ENCODE data around the gene GBGT1.
"Not testable (repeated sequence)": the region's sequence is repeated elsewhere in the genome, so short reads cannot be mapped to it uniquely, and the experiment has no call there.

Gene GBGT1

GRCh38 chr9:133163504-133164172 is at the start of gene GBGT1:
GBGT1 (minus strand) TSS chr9:133163914; CDS start chr9:133162412, 1,502 bp downstream.
- no peak for DNase-seq (ENCODE audit: low read depth in 2 of 2)

GRCh38 chr9:133210609-133211008 is 46.9 kb upstream of the GBGT1 start:
- DNase-seq (ENCODE audit: low read depth in 2 of 2): no peak

- no peak for DNase-seq (ENCODE audit: low read depth in 2 of 2)
Observed at GRCh38 chr9:133210202-133210532, 46.5 kb upstream of the GBGT1 start.

- not testable (repeated sequence) for DNase-seq (ENCODE audit: low read depth in 2 of 2)
Observed at GRCh38 chr9:133209327-133210201, 45.9 kb upstream of the GBGT1 start.

GRCh38 chr9:133208880-133209300 is 45.2 kb upstream of the GBGT1 start, which contains the start of gene OBP2B:
OBP2B (minus strand) TSS chr9:133209250; CDS start chr9:133209199, 51 bp downstream.
- not testable (repeated sequence) for DNase-seq (ENCODE audit: low read depth in 2 of 2)

GRCh38 chr9:133208171-133208879 is 44.6 kb upstream of the GBGT1 start:
- not testable (repeated sequence) for DNase-seq (ENCODE audit: low read depth in 2 of 2)

GRCh38 chr9:133207540-133208170 is 43.9 kb upstream of the GBGT1 start:
- no peak for DNase-seq (ENCODE audit: low read depth in 2 of 2)

GRCh38 chr9:133207021-133207531 is 43.4 kb upstream of the GBGT1 start:
- DNase-seq (ENCODE audit: low read depth in 2 of 2): no peak

GRCh38 chr9:133205996-133206931 is 42.5 kb upstream of the GBGT1 start:
- DNase-seq (ENCODE audit: low read depth in 2 of 2): no peak

GRCh38 chr9:133205481-133205887 is 41.8 kb upstream of the GBGT1 start:
- not testable (repeated sequence) for DNase-seq (ENCODE audit: low read depth in 2 of 2)

GRCh38 chr9:133204993-133205336 is 41.3 kb upstream of the GBGT1 start:
- DNase-seq (ENCODE audit: low read depth in 2 of 2): no peak

GRCh38 chr9:133204335-133204992 is 40.8 kb upstream of the GBGT1 start:
- no peak for DNase-seq (ENCODE audit: low read depth in 2 of 2)

- DNase-seq (ENCODE audit: low read depth in 2 of 2): no peak
Observed at GRCh38 chr9:133203506-133204075, 39.9 kb upstream of the GBGT1 start.

GRCh38 chr9:133202688-133203453 is 39.2 kb upstream of the GBGT1 start:
- DNase-seq (ENCODE audit: low read depth in 2 of 2): no peak

GRCh38 chr9:133202145-133202513 is 38.4 kb upstream of the GBGT1 start:
- DNase-seq (ENCODE audit: low read depth in 2 of 2): no peak

GRCh38 chr9:133201424-133202144 is 37.9 kb upstream of the GBGT1 start:
- DNase-seq (ENCODE audit: low read depth in 2 of 2): no peak

GRCh38 chr9:133200631-133201030 is 36.9 kb upstream of the GBGT1 start:
- no peak for DNase-seq (ENCODE audit: low read depth in 2 of 2)

GRCh38 chr9:133199648-133200321 is 36.1 kb upstream of the GBGT1 start:
- peak in 1 of 2 donors; percentile 10 for DNase-seq (ENCODE audit: low read depth in 2 of 2)
